Measurements from ENCODE around the gene KRTAP10-12.

DNA sequence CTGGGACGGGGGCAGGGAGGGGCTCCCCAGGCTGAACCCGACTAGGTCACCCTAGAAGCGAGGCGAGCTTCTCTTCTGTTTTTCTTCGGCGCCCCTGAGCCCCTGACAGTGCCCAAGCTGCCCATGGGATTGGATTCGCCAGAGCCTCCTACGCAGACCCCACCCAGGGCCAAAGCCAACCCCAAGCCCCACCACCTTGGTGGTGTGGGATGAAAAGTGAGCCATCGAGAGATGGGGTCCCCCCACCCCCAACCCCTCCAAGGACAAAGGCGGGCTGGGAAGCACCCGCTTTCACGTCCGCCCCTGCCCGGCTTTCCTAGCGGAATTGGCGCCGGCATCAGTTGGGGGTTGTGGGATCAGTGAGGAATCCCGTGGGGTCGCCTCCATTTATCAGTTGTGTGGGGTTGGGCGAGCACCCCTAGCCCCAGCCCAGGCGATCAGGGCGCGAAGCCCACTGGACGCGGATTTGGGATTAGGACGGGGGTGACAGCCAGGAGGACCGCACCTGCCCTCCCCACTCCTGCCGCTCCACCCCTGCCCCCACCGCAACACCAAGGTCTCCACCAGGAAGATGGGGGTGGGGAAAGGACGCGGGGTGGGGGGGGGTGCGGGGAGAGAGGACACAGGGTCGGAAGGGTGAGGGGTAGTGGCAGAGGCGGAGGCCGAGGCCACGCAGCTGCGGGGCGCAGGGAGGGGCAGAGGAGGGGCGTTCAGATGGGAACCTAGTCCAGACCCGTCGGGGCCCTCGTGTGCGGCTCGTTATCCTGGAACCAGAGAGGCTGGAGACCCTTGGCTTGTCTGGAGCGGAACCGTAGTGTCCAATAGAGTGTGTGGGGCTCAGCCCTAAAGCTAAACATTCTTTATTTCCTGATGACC is 10.0 kb downstream of the KRTAP10-12 start:
- TF ChIP-seq, protein P1, sequence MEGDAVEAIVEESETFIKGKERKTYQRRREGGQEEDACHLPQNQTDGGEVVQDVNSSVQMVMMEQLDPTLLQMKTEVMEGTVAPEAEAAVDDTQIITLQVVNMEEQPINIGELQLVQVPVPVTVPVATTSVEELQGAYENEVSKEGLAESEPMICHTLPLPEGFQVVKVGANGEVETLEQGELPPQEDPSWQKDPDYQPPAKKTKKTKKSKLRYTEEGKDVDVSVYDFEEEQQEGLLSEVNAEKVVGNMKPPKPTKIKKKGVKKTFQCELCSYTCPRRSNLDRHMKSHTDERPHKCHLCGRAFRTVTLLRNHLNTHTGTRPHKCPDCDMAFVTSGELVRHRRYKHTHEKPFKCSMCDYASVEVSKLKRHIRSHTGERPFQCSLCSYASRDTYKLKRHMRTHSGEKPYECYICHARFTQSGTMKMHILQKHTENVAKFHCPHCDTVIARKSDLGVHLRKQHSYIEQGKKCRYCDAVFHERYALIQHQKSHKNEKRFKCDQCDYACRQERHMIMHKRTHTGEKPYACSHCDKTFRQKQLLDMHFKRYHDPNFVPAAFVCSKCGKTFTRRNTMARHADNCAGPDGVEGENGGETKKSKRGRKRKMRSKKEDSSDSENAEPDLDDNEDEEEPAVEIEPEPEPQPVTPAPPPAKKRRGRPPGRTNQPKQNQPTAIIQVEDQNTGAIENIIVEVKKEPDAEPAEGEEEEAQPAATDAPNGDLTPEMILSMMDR (IDR thresholded peaks at IDR 0.05; ENCODE audit: insufficient read depth, low read depth, low read length), result no peak
- TF ChIP-seq EZH2 (IDR thresholded peaks at IDR 0.05; ENCODE audit: insufficient read depth, low read length), result peak; percentile 65
